ENCODE measurements around the gene NR2C1.

DNA sequence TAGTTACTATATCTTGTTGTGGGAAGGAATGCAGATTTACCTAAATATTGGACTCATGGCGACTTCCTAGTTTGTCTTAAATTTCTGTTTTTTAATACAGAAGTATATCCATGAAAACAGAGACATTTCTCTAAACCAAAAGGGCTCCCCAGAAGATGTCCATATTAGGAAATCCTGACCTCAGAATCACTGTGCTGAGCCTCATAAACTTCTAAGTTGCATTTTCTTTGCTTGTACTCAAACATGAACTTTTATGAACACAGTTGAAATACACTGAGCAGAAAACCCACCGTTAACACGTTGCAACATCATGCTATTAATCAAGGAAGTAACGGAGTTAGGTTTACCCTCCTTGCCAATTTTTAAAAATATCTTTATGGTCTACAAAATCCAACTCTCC lies 42.9 kb upstream of the NR2C1 start:
- no peak for TF ChIP-seq POLR2A (IDR thresholded peaks at IDR 0.05; ENCODE audit: low read depth, low read length)
- no peak for TF ChIP-seq SPI1 (IDR thresholded peaks at IDR 0.05; ENCODE audit: low read depth, low read length)
- TF ChIP-seq POLR2AphosphoS5 (IDR thresholded peaks at IDR 0.05; ENCODE audit: low read depth, low read length): no peak

All from GM12891 (cell line).